GM19043 (cell line): ENCODE measurements around the gene GEMIN5.

ENCODE experiments used
- ATAC-seq: cut with Tn5 transposase; IDR thresholded peaks from one replicate; pipeline ENCODE4 v1.9.1; 2021; ENCODE audit warnings: low read depth; ENCODE audit not compliant: unreplicated experiment

The GEMIN5 gene

GRCh38 chr5:154858297-154858971 lies 79.6 kb downstream of the GEMIN5 start, which contains the start of gene CNOT8:
Gene CNOT8 (plus strand): TSS chr5:154858627. CDS start chr5:154863279, 4,652 bp downstream.
- peak; percentile 72 for ATAC-seq

DNA sequence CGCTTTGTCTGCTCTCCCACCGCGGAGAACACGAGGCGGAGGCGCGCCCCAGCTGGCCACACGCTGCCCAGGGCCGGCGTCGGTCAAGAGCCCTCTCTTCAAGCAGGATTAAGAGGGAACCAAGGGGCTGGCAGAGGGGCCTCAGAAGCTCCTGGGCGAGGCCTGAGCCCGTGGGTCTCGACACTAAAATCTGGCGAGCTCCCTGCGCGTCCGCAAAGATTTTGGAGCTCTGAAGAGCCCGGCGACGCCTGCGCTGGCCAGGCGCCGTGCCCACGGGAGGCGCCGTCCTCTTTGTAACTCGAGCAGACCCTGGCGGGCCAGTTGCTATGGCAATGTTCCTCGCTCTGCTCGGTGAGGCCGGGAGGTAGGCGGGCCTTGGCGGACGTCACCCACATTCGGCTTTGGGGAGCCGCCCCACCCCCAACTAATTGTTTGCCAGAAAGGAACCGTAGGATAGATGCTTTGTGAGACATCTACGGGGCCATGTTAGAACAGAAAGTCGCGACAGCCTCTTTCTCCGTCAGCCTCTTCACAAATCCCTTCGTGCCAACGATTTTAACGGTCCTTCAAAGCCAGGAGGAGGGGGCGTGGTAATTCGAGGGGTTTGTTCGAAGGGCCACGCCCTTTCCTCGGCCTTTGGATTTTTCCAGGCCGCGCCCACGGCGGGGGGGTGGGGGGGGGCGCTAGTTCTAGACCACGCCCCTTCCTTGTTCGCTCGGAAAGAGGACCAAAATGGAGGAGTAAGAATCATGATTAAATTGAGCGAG lies 80.3 kb downstream of the GEMIN5 start:
- ATAC-seq, result peak; percentile 53

GRCh38 chr5:154851351-154851750 lies 86.7 kb downstream of the GEMIN5 start:
- ATAC-seq, result no peak

DNA sequence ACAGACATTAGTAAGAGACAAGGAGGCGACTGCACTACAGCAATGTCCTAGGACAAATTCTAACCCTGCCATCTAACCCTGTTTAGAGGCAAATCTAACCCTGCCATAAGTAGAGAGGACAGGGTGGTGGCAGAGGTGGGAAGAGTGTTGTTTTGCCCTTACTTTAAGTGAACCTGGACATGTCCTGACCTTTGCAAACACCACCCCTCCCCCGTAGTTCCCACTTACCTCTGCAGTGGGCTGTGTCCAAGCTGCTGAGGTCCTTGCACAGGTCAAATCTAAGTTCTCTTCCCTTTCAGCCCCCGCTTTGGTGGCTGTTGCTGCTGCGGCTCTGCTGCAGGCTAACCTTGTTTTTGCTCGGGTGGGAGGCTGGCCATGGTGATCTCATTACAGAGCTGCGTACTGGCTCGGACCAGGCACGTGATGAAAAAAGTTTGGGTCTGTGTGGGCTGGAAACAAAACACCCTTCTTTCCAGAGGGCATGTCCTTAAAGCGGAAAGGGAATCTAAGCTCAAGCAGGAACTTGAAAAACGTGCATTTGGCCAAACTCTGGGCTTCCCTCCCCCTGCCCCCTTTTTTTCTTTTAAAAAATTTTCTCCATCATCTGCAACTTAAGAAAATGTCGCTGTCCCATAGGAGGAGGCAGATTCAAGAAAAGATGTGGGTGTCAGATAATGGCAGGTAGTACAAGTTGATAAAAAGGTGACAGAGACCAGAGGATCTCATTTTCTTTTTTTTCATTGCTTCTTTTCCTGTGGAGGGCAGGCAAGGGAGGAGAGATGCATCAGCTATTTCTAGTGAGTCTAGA lies 87.6 kb downstream of the GEMIN5 start, which contains the start of gene FAXDC2:
Gene FAXDC2, minus strand, starts transcription at position 349 of the 808 bp plus-strand sequence. CDS start 12,425 bp downstream, outside the sequence.
- no peak for ATAC-seq

DNA sequence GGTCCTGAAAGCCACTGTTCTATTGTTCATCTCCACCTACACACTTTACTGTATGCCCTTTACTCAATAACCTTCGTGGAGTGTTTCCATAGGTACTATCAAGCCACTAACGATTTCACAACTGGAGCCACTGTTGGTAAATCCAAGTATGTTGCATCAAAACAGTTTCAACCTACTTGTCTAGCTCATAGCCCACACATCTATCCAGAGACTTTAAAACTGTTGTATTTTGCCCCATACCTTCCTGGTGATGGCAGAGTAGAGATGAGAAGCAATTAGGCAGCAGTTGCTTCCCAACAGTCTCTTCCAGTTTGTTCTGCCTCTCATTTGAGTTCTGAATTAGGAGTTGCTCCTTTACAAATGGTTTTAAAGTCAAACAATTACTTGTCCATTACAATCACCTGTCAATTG lies 88.2 kb downstream of the GEMIN5 start:
- no peak for ATAC-seq

GRCh38 chr5:154849264-154849785 lies 88.7 kb downstream of the GEMIN5 start:
- no peak for ATAC-seq

DNA sequence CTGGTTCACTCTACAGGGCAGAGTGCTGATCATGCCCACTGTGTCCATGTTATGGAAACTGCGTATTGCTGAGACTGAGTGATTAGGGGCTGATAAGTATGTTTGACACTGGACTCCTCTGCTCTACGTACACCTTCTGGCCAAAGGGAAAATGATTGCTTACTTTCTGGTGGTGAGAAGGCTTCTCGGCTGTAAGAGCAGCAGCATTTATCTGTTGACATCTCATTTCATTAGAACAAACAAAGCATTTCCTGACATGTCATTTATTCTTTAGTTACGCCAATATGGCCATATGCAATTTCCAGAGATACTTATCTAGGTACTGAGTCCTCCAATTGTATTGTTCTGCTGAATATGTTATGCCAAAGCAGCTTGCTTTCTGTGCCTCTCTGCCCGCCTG lies 93.2 kb downstream of the GEMIN5 start:
- ATAC-seq, result no peak

- no peak for ATAC-seq
Measured at GRCh38 chr5:154842689-154843530, 95.1 kb downstream of the GEMIN5 start.

DNA sequence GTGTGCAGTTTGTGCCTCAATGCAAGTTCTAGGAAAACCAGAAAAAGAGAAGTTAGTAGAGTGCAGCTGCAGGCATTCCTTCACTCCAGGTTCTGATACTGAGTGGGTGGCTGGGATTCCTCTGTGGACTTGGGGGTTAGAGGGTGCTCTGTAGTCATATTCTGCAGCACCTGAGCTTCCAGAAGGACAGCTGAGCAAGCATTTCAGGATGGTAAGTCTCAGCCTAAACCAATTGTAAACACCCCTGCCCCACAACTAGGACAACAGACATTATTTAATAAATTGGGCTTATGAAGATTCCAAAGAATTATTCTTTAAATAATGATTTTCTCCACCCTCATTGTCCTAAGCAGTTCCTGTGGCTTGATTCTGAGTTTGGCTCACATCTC lies 96.7 kb downstream of the GEMIN5 start:
- no peak for ATAC-seq

- no peak for ATAC-seq
Measured at GRCh38 chr5:154840435-154841272, 97.4 kb downstream of the GEMIN5 start.
